Panc1 (cell line): ENCODE measurements around the gene WSCD2.

Source experiments
- CTCF ChIP-seq: fragments of 450-650 bp; IDR thresholded peaks from 2 replicates; pipeline ENCODE4 v1.5.1; 2017; ENCODE audit warnings: mild to moderate bottlenecking
- POLR2AphosphoS5 ChIP-seq: IDR thresholded peaks from 2 replicates; pipeline ENCODE4 v1.6.1; 2012; ENCODE audit warnings: mild to moderate bottlenecking, low read depth, low read length, moderate library complexity
- REST ChIP-seq, 2 experiments: IDR thresholded peaks; 2 replicates each; pipeline ENCODE4 v1.6.1; 2011 to 2012; ENCODE audit warnings: low read depth in 2 of 2, control low read depth in 1 of 2, low read length in 1 of 2, mild to moderate bottlenecking in 1 of 2, moderate library complexity in 1 of 2; ENCODE audit not compliant: insufficient read depth in 1 of 2
- SIN3A ChIP-seq: IDR thresholded peaks from 2 replicates; pipeline ENCODE4 v1.6.1; 2012; ENCODE audit warnings: low read depth, mild to moderate bottlenecking, low read length, moderate library complexity, borderline replicate concordance; ENCODE audit not compliant: insufficient read depth

GRCh38 chr12:108254517-108255251 is 125.6 kb downstream of the WSCD2 start:
- TF ChIP-seq CTCF (no peak), REST (IDR thresholded peaks at IDR 0.05; ENCODE audit: insufficient read depth in 1 of 2, low read depth in 2 of 2, low read length in 1 of 2) (no peak), SIN3A (no peak), POLR2AphosphoS5 (no peak)
